Measurements from ENCODE around the gene SNCA.

Gene SNCA

DNA sequence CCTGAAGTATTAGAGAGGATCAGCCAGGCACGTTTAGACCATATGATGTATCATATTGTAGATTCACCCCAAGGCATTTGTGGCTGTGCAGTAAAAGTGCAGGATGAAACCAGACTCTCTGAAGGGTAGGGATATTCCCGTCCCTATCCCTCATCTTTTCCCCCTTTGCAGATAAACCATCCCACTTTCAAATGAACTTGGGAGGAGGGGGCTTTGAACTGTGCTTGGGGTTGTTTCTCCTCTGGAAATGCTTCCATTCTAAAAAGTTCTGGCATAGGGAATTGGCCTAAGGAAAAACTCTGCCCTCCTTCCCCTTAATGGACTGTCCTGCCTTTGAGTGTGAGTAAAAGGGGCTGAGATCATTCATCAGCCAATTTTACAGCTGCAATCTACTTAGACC lies 23.8 kb downstream of the SNCA start:
- DNase-seq: no peak

DNA sequence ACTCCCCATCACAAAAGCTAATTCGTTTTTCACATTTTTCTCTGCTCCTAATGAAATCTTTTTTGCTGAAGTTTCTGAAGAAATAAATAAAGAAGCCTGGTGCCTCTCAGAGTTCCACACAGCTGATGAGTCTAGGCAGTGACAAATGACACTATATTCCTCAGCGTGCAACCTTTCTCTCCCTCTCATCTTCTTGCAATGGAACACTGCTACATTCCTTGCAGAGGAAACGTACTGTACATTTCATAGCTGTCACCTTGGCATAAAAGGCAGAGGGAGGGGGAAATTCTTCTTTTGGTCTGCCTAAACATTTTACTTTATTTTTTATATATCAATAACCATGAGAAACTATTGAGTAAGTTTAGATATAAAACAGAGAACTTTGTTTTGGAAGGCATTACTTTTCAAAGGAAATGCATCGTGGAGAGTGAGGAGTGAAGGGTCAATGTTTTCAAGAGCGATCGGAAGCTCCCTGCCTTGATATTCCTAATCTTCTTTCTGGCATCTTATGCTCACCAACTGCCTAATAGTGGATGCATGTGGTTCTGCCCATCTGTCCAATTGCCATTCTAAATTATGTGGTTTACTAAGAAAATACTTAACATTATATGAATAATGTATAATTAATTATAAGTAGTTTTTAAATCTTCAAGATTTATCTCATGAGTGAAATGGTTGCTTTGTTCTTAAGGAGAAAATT lies 29.4 kb downstream of the SNCA start:
- no peak for DNase-seq

DNA sequence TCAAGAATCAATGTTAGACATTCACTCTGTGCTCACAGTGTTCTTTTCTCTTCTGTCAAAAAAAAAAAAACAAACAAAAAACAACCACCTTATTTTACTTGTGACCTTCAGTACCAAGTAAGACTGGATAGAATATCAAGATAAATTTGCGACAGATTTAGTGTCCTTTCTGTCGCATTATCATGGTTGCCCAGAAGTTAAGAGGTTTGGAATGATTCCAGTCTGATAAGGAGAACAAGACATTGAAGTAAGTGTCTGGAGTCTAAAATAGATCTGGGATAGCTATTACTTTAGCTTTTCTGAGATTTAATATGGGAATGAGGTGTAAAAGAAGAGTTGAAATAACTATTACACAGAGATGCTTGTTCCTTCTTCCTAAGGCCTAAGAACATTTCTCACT lies 31.7 kb downstream of the SNCA start:
- DNase-seq: no peak

DNA sequence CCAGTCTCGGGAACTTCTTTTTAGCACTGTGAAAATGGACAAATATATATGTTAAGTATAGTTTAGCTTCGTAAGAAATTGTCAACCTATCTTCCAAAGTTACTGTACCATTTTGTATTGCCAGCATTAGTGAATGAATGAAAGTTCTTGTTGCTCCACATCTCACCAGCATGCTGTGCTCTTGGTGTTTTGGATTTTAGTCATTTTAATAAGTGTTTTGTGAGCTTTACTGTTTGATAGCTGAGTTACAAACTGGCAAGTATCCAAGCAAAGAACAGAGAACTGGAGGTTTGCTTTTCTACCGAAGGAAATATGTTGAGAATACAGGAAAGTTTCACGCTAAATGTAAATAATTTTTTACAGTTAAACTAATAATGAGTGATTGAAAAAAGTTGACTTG lies 33.0 kb downstream of the SNCA start:
- no peak for DNase-seq

DNA sequence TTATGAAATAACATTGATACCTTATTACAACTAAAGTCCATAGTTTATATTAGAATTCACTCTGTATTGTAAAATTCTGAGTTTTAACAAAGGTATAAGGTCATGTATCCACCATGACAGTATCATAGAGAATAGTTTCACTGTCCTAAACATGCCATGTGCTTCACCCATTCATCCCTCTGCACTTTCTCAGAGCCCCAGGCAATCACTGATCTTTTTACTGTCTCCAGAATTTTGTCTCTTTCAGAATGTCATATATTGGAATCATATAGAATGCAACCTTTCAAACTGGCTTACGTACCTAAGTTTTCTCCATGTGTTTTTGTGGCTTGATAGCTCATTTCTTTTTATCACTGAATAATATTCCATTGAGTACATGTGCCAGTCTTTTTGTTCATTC lies 33.9 kb downstream of the SNCA start:
- no peak for DNase-seq

DNA sequence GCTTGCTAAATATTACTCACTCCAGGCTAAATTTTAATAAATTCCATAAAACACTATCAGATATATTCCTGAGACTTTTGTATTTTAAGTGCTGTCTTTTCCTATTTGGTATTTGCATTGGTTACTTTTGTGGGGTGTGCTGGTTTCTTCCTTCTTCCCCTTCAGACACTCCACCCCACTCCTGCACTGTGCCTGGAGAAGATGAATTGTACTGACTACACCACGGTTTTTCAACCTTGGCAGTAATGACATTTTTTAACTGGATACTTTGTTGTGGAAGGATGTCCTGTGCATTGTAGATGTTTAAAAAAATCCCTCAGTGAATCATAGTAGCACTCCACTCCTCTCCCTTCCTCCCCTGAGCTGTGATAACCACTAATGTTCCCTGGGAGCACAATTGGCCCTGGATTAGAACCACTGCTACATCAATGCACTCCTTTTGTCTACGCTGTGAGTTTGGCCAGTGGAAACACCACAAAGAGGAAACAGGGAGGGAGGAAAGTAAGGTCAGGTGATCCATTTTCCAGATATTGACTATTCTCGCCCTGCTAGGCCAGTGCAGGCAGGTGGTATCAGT lies 36.3 kb downstream of the SNCA start:
- no peak for DNase-seq

DNA sequence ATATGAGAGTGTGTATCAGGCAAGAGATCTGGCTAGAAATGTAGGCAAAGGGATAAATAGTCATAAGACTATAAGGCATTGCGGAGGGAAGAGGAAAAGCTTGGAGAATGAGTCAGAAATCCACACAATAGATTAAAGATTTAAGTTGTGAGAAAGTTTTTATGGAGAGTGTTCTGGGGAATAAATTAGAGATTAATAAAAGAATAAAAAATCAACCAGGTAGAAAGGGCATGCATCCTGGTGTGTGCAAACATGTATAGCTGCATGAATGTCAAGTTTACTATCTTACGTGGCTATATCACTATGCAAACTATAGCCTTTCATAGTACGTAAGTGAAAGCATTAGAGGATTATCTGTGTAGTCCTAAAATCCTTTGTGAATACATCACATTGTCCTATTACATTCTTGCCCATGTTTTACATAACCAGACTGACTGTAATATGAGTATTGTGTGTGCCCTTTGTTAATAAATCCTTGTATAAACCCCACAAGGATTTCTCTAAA lies 36.9 kb downstream of the SNCA start:
- no peak for DNase-seq

DNA sequence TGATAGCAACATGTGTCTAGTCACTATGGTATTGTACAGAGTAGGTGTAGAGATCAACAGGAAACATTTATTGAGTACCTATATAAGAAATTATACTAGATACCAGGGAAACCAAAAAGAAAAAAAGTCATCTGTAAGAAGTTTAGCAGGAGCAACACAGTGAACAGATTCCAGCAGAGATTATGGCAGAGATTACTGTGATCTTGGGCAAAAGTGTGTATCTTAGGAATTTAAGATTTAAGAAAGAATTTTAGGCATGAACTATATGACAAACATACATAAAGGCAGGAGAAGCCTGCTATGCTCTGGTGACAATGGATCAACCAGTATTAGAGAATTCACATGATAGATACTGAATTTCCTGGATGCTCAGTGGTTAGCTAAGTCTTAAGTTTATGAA lies 37.9 kb downstream of the SNCA start:
- no peak for DNase-seq

DNA sequence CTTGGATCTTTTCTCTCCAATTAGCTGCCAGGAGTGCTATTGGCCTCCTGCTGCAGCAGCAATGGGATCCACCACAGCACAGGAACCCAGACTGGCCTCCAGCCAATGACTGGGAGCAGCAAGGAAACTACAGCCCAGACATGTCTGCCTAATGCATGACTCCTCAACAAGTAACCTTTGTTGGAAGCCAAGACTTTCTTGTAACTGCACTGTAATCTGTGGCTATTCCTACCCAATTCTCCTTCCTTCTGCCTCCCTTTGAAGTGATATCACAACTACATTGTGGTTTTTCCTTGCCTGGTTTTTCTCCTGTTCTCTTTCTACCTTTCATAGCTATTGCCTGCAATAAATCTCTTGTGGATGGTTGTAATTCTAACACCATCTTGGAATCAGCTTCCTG lies 39.8 kb downstream of the SNCA start:
- no peak for DNase-seq

DNA sequence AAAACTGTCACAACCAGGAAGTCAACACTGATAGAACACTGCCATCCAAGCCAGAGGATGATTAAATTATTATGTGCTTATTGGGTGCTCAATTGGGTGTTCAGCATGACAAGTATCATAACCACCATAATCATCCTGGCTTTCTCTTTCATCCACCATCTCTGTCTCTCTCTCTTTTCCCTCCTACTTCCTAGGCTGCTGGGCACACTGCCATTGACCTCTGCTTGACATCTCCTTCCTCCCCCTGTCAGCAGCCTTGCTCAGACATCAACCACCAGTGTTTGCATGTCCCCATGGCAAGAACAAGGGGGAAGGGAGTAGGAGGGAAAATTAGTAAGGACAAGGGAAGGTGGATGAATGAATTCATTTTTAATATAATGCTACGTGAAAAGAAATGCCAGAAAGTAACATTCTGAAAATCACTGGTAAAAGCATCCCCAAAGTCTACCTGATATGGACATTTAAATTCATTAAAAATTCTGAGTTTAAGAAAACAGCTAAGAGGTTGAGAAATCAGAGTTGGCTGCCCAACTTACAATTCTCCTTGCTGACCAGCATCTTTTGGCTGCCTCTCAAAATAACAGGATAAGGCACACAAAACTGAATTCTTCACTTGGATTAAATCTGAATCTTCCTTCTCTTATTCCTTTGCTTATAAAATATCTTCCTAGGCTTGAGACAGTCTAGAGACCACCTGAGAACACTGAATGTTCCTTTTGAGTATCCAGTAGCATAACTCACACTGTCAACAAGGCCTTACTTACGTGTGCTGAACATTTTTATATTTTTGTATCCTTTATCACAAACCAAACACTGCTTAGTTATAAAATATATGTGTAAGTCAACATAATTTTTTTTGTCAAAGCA lies 48.5 kb downstream of the SNCA start:
- DNase-seq: peak in 1 of 2 experiments; percentile 50

DNA sequence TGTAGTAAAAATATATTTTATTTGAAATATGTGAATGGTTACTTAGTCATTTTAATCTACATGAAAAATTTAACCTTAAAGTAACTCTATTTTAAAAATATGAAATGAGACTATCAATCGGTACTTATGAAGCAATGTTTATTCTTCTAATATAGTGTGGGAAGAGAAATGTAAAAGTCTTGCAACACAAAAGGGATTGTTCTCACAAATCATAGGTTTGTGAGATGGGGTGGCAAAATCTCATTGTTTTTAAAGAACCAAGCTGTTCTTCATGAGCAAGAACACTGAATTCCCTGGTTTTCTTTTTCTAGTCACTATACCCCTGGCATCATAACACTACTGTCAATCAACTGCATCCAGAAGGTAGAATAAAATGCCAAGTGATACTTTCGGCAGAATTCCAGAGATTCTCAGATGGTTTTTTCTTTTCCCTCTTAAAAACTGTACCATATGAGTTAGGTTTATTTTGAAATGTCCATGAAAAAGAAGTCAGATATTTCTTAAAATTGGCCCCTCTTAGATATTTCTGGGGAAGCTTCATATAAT lies 52.2 kb downstream of the SNCA start:
- DNase-seq: no peak

DNA sequence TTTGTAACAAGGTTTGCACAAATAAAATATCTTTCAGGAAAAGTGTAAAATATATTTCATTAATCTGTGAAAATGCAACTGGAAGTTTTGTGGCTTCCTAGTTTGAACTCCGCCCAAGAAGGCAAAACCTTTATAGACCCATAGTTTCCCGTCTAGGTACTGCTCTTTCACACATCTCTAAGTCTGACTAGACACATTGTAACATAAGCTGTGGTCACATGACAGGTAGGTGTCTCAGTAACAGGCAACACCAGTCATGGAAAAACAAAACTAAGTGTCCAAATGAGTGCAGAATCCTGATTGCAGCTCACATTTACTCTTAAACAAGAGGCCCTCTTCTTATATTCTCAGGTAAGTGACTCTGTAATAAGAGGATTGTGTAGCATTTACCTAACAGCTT lies 55.6 kb downstream of the SNCA start:
- DNase-seq: no peak

DNA sequence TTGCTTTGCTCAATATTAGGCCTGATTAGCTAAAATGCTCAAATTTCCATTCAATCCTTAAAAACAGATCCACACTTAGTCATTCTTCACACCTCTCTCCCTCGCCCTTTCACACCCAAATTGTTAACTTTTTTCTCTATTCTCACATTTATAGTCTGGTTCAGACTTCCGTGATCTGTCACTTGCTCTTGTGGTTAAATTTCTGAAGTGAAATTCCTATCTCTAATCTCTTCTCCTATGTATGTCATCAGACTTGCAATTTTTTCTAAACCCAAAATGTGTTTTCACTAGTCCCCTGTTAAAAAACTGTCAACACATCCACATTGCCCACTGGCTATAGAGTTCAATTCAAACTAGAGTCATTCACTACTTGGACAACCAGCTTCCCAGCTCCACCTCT lies 63.2 kb downstream of the SNCA start:
- DNase-seq: no peak

DNA sequence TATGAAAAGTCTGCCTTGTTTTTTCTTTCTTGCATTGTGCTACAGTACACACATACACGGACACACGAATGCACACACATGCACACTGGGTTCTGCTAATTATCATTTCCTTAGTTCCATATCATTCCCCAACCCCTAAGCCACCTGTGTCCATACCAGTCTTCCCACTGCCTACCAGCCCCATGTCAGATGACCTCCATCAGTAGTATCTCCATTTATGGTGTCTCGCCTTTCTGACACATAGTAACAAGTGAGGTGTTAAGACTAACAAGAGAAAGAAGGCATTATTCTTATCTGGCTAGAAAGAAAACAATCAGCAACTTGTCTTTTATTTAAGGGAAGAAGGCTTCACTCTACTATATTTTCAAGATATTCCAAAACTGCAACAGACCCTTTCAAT lies 67.1 kb downstream of the SNCA start:
- DNase-seq: no peak

DNA sequence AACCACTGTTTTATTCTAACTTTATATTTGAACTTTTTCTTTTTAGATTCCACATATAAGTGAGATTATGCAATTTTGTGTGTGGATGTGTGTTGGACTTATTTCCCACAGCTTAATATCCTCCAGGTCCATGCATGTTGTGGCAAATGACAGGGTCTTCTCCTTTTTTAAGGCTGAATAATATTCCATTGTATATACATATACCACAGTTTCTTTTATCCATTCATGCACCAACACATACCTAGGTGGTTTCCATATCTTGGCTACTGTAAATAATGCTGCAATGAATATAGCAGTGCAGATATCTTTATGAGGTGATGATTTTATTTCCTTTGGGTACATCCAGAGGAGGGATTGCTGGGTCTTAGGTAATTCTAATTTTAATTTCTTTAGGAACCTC lies 69.0 kb downstream of the SNCA start:
- no peak for DNase-seq

DNA sequence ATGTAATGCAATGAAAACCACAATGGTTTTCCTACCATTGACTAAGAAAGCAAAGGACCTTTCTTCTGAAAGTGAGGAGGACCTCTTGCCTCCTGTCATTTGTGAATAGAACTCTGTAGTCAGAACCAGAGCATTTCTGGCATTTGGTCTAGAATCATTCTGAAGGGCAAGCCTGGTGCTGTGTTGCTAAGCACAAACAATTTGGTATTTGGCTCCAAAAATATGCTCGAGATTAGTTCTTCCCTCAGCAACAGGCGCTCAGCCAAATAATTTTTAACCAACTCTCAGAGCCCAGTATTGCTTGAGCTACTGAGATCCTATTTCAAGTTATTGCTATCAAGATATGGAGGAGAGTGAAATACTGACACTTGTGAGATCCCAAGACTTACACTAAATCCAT lies 71.0 kb downstream of the SNCA start:
- peak in 1 of 2 experiments; percentile 21 for DNase-seq

DNA sequence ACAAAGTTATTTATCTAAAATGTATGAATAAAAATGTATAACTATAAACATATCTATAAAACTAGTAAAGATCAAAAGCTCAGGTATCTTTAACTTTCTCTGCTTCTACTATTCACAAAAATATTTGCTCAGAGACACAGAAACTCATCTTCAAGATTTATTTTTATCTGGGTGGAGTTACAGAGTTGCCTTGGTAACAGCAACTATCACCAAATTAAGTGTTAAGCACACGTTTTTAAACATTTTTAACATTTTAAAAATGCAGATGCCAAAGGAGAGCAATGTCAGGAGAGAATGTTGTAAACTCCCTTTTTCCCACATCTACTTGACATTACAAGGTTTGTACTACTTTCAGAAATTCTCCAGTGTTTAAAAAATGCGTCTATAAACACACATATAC lies 71.4 kb downstream of the SNCA start:
- DNase-seq: no peak

DNA sequence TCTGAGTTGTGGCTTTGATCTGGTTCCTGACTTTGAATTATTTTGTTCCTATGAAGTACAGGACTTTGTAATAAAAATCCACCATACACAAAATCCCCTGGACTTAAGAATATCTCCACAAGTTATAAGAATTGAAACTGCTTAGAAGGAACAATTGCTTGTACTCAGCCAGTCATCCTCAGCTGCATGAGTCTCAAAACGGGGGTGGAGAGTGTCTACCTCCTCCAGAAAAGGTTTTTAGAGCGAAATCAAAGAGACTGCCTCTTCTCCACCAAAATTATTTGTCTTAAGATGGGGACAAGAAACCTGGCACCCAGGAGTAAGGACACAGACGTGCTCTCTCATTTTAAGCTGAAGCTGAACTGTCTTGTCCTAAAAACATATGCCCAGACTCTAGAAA lies 74.7 kb downstream of the SNCA start:
- DNase-seq: no peak

DNA sequence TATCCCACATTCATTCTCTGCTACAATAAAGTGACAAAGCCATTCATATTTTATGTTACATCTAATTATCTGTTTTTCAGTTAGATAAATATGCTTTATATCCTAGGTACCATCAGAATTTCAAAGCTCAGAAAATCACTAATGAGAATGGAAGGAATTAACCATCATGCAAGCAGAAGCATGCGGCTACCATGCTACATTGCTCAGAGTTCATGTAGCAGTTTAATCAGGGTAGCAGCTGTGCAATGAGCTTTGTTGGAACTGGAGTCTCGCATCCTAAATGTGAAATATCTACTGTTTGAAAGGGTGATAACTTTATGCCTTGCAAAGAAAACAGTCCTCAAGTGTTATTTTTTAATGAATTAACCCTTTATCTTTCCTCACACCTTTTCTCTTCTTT lies 77.5 kb downstream of the SNCA start:
- DNase-seq: no peak

DNA sequence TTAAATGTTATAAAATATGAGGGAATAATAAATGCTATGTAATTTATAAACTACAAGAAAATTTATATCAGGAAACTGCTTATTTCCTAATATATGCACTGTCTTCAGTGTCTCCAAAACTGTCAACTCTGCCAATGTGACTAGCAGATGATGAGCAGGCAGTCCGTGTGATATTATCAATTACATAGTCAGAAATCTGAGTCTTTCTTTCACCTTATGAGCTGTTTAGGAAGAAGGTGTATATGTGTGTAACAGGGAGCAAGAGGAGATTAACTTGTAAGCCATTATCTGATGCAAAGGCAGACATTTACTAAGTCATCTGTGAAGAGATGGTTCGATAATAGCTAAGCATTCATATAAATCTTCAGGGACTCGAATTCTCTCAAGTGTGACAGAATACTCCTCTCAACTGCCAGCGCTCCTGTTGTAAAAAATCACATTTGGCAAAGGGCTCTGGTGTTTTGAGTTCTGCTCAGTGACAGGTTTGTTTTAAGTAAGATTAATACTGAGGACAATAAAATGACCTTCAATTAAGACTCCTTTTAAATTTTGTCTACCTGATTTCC lies 79.7 kb downstream of the SNCA start:
- DNase-seq: peak in 1 of 2 experiments; percentile 54

DNA sequence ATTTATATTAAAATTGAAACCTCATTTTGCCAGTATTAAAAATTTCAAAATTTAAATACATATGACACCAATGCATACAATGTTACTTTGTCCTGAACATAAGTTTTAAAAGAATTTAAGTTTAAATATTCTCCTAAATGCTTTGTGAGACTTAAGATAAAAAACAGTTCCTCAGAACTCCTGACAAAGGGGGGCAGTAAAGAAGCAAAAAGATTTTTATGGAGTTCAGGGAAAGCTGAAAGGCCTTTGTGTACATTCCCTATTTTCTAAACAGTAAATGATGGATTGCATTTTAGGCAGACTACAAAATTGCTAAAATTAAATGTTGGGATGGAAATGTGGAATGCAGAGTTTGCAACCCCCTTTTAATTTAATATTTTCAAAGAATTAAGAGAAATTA lies 81.7 kb downstream of the SNCA start:
- DNase-seq: no peak

DNA sequence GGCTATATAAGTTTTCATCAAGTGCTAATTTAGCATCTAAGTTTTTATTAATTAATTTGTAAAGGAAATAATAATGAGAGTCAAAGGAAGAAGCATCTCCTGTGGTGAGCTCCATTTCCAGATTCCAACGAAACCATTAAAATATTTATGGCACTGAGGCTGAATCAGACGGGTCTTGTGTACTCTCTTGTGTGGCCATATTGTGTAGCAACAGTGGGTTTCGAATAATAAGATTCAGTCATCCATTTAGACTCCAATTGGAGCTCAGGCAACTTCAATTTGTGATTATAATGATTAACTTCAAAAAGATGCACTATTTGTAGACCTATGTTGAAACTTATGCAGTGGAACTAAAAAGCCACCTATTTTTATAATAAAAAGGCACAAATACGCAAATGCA lies 82.4 kb downstream of the SNCA start:
- DNase-seq: no peak

DNA sequence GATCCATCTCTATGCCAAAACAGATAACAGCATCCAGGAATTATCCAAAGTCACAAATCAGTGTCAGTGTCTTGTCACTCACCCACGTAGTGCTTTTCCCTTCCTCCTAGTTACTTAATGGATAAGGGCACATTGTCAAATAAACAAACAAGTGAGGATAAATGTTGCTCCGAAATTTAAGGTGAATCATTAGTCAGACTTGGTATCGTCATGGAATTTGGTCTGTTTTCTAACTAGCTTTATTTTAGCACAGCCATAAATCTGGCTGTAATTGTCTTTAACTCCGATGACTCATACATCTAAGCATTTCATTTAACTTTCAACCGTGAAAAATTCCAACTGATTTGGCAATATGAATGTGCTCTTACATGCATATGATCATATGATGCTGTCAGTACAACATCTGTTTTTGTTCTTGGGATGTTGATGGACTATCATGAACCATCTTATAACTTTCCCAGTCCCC lies 83.3 kb downstream of the SNCA start:
- DNase-seq: peak in 1 of 2 experiments; percentile 0

Data from NCI-H2081 (cell line).